ENCODE data around the gene PDHB. TPM values are rescaled to one million over a fixed set of nuclear protein-coding genes. Genes with fewer than 3 reads are reported as not detected.

The PDHB gene
- total and polyA plus RNA-seq, 4 donors = 47.8 to 92.1 (median 60.6) TPM

DNA sequence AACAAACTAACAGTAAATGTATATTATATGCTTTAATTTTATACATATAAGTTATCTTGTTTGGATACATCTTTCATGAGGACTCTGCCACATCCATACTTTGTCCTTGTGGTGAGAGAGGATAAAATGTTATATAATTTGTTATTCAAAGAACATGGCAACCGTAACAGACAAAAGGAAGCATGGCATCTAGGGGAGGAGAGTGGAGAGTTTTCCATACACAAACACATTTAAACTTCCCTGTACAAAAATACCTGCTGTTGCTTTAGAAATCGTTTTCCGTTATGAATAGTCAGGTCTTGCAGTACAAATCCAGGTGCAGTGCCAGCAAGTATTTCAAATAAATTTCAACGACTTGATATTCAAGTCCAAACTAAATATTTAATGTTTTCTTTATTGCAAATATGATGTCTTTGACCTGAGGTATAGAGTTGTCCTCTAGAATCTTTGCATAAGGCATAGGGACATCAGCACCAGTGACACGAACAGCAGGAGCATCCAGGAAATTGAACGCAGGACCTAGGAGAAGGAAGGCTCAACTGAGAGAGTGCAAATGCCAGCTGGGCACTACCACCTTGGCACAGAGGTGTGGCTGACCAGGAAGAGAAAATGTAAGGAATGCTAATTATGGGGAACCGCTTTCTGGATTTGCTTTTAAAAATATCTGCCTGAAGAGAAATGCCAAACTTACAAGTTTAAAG is 5.8 kb downstream of the PDHB start:
- peaks cover 3 to 4% (median 3%) of the 10 kb centered on the region in 4 donors for H3K4me1 ChIP-seq (ENCODE audit: control insufficient read depth in 4 of 4, insufficient read depth in 4 of 4, low read length in 3 of 4)
- no peak overlapping the region for H3K4me3 ChIP-seq (ENCODE audit: low read depth in 1 of 3, low read length in 3 of 3)
- DNase-seq (ENCODE audit: low spot score) = no peak
- peaks cover 16 to 64% (median 55%) of the 10 kb centered on the region in 4 donors for H3K36me3 ChIP-seq (ENCODE audit: control insufficient read depth in 4 of 4, insufficient read depth in 3 of 4, low read depth in 1 of 4, low read length in 3 of 4)
- H3K9ac ChIP-seq (ENCODE audit: low read depth in 1 of 2, low read length in 2 of 2) = no peak overlapping the region
- TF ChIP-seq, protein P1, sequence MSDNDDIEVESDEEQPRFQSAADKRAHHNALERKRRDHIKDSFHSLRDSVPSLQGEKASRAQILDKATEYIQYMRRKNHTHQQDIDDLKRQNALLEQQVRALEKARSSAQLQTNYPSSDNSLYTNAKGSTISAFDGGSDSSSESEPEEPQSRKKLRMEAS (IDR thresholded peaks at IDR 0.05) = no peak
- TF ChIP-seq, protein P2, sequence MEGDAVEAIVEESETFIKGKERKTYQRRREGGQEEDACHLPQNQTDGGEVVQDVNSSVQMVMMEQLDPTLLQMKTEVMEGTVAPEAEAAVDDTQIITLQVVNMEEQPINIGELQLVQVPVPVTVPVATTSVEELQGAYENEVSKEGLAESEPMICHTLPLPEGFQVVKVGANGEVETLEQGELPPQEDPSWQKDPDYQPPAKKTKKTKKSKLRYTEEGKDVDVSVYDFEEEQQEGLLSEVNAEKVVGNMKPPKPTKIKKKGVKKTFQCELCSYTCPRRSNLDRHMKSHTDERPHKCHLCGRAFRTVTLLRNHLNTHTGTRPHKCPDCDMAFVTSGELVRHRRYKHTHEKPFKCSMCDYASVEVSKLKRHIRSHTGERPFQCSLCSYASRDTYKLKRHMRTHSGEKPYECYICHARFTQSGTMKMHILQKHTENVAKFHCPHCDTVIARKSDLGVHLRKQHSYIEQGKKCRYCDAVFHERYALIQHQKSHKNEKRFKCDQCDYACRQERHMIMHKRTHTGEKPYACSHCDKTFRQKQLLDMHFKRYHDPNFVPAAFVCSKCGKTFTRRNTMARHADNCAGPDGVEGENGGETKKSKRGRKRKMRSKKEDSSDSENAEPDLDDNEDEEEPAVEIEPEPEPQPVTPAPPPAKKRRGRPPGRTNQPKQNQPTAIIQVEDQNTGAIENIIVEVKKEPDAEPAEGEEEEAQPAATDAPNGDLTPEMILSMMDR (IDR thresholded peaks at IDR 0.05; ENCODE audit: low read depth, low read length, missing input control) = no peak
- TF ChIP-seq, protein P3, sequence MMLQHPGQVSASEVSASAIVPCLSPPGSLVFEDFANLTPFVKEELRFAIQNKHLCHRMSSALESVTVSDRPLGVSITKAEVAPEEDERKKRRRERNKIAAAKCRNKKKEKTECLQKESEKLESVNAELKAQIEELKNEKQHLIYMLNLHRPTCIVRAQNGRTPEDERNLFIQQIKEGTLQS (IDR thresholded peaks at IDR 0.05) = no peak
- no peak for TF ChIP-seq TAF1 (conservative IDR thresholded peaks at IDR 0.05)
- TF ChIP-seq NR2F2 (IDR thresholded peaks at IDR 0.05) = no peak
- TF ChIP-seq RXRA (IDR thresholded peaks at IDR 0.05) = no peak
- TF ChIP-seq, protein P4, sequence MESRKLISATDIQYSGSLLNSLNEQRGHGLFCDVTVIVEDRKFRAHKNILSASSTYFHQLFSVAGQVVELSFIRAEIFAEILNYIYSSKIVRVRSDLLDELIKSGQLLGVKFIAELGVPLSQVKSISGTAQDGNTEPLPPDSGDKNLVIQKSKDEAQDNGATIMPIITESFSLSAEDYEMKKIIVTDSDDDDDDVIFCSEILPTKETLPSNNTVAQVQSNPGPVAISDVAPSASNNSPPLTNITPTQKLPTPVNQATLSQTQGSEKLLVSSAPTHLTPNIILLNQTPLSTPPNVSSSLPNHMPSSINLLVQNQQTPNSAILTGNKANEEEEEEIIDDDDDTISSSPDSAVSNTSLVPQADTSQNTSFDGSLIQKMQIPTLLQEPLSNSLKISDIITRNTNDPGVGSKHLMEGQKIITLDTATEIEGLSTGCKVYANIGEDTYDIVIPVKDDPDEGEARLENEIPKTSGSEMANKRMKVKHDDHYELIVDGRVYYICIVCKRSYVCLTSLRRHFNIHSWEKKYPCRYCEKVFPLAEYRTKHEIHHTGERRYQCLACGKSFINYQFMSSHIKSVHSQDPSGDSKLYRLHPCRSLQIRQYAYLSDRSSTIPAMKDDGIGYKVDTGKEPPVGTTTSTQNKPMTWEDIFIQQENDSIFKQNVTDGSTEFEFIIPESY (IDR thresholded peaks at IDR 0.05) = no peak
- TF ChIP-seq HNF4G (IDR thresholded peaks at IDR 0.05) = no peak
- TF ChIP-seq HNF4A (conservative IDR thresholded peaks at IDR 0.05) = no peak
- no peak for TF ChIP-seq FOXA1 (IDR thresholded peaks at IDR 0.05)
- no peak for TF ChIP-seq RAD21 (IDR thresholded peaks at IDR 0.05)
- no peak overlapping the region for H3K27ac ChIP-seq (ENCODE audit: low read depth in 1 of 2, low read length in 2 of 2)
- WGBS = 72% methylated on average over 7 of the region's 7 CpGs
- H3K9me3 ChIP-seq (ENCODE audit: control insufficient read depth in 4 of 4, low read length in 3 of 4) = no peaks in the 10 kb centered on the region
- no peaks in the 10 kb centered on the region for H3K27me3 ChIP-seq (ENCODE audit: control insufficient read depth in 4 of 4, insufficient read depth in 4 of 4, low read length in 3 of 4)

DNA sequence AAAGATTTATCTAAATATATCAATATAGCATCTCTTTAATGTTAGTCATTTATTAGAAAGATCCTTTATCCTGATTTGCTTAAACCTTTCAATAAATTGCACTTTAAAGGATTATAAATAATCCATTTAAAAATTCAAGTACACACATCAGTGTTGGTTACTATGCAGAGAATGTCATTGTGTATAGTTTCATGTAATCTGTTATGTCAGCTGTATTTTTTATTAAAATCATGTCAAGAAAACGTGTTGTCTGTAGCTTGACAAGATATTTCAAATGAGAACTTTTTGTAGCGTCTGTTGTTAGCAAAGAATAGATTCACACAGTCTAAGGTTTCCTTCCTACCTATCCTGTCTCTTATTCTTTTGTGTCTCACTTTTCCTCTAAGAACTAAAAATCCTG is 7.8 kb downstream of the PDHB start:
- no peak for TF ChIP-seq SP1 (IDR thresholded peaks at IDR 0.05)
- TF ChIP-seq RAD21 (IDR thresholded peaks at IDR 0.05) = no peak
- TF ChIP-seq, protein P4 (IDR thresholded peaks at IDR 0.05) = no peak
- no peak for TF ChIP-seq FOXA2 (IDR thresholded peaks at IDR 0.05)
- no peak for TF ChIP-seq RXRA (IDR thresholded peaks at IDR 0.05)

More for the DNA sequence above, 7.8 kb downstream of the PDHB start:
- no peak for DNase-seq (ENCODE audit: low spot score)
- Histone ChIP-seq H3K9ac (ENCODE audit: low read depth in 1 of 2, low read length in 2 of 2) (no peak overlapping the region), H3K4me1 (ENCODE audit: control insufficient read depth in 4 of 4, insufficient read depth in 4 of 4, low read length in 3 of 4) (no peaks in the 10 kb centered on the region), H3K27me3 (ENCODE audit: control insufficient read depth in 4 of 4, insufficient read depth in 4 of 4, low read length in 3 of 4) (no peaks in the 10 kb centered on the region), H3K4me3 (ENCODE audit: low read depth in 1 of 3, low read length in 3 of 3) (no peak overlapping the region), H3K9me3 (ENCODE audit: control insufficient read depth in 4 of 4, low read length in 3 of 4) (no peaks in the 10 kb centered on the region), H3K36me3 (ENCODE audit: control insufficient read depth in 4 of 4, insufficient read depth in 3 of 4, low read depth in 1 of 4, low read length in 3 of 4) (peaks cover 14 to 66% (median 55%) of the 10 kb centered on the region in 4 donors), H3K27ac (ENCODE audit: low read depth in 1 of 2, low read length in 2 of 2) (no peak overlapping the region)
- WGBS = 78% methylated on average over 2 of the region's 2 CpGs

Measured in liver (tissue), 9 donors.